ENCODE results near the gene ADCY1. TPM values are rescaled to one million over a fixed set of nuclear protein-coding genes. Genes with fewer than 3 reads are reported as not detected.

Gene ADCY1
- total RNA-seq, 2 donors from 2014 or later: 0.14 to 0.85 TPM

- Histone ChIP-seq H3K27ac (no peak overlapping the region), H3K4me1 (ENCODE audit: control insufficient read depth in 1 of 2, low read depth in 2 of 2) (no peaks in the 10 kb centered on the region), H3K36me3 (no peaks in the 10 kb centered on the region), H3K4me3 (no peak overlapping the region), H3K9me3 (no peaks in the 10 kb centered on the region), H3K27me3 (replicated peaks; ENCODE audit: insufficient read depth) (no peaks in the 10 kb centered on the region)
- no peak for ATAC-seq (ENCODE audit: insufficient number of reproducible peaks, low FRiP score, low read depth)
- DNase-seq (ENCODE audit: low spot score): no peak
- TF ChIP-seq, protein P1, sequence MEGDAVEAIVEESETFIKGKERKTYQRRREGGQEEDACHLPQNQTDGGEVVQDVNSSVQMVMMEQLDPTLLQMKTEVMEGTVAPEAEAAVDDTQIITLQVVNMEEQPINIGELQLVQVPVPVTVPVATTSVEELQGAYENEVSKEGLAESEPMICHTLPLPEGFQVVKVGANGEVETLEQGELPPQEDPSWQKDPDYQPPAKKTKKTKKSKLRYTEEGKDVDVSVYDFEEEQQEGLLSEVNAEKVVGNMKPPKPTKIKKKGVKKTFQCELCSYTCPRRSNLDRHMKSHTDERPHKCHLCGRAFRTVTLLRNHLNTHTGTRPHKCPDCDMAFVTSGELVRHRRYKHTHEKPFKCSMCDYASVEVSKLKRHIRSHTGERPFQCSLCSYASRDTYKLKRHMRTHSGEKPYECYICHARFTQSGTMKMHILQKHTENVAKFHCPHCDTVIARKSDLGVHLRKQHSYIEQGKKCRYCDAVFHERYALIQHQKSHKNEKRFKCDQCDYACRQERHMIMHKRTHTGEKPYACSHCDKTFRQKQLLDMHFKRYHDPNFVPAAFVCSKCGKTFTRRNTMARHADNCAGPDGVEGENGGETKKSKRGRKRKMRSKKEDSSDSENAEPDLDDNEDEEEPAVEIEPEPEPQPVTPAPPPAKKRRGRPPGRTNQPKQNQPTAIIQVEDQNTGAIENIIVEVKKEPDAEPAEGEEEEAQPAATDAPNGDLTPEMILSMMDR (IDR thresholded peaks at IDR 0.05): no peak
Measured at GRCh38 chr7:45681596-45682357, 107.6 kb downstream of the ADCY1 start.

- H3K27me3 ChIP-seq (replicated peaks; ENCODE audit: insufficient read depth): no peaks in the 10 kb centered on the region
- H3K9me3 ChIP-seq: no peaks in the 10 kb centered on the region
- DNase-seq (ENCODE audit: low spot score) (no peak), ATAC-seq (ENCODE audit: insufficient number of reproducible peaks, low FRiP score, low read depth) (no peak)
- TF ChIP-seq, protein P1 (IDR thresholded peaks at IDR 0.05): no peak
- no peaks in the 10 kb centered on the region for H3K36me3 ChIP-seq
- no peak overlapping the region for H3K4me3 ChIP-seq
- no peaks in the 10 kb centered on the region for H3K4me1 ChIP-seq (ENCODE audit: control insufficient read depth in 1 of 2, low read depth in 2 of 2)
- no peak overlapping the region for H3K27ac ChIP-seq
Measured at GRCh38 chr7:45682358-45682735, 108.2 kb downstream of the ADCY1 start.

DNA sequence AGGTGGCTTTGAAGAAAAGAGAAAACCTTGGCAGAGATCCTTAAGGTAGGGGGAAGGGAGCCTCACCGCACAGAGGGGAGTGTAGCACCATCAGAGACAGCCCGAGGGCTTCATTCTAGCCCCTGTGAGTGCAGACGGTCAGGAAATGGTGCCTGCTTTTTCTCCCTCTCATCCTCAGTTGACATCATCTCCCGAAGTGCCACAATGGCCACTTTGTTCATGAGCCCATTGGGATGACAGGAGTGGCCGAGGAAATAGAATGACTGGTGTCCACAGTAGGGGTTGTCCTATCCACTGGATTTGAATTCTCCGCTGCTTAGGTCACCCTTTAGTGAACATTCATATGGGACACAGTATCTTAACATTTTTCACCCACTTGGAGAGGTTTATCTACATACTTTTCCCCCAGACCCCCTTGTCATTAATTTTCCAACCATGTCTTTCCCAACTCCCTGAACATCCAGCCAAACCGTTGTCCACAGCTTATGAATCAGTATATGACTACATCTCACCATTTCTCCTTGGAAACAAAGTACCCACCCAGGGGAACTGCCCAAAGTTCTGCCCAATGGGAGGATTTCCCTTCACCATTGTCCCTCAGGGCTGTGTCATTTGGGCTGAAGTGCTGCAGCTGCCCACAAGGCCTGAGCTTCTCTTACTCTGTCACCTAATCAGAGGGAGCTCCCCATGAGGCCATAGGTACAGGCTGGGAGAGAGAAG lies 108.8 kb downstream of the ADCY1 start:
- no peak overlapping the region for H3K4me3 ChIP-seq
- H3K27me3 ChIP-seq (replicated peaks; ENCODE audit: insufficient read depth): no peaks in the 10 kb centered on the region
- ATAC-seq (ENCODE audit: insufficient number of reproducible peaks, low FRiP score, low read depth) (no peak), DNase-seq (ENCODE audit: low spot score) (no peak)
- H3K36me3 ChIP-seq: no peaks in the 10 kb centered on the region
- no peaks in the 10 kb centered on the region for H3K4me1 ChIP-seq (ENCODE audit: control insufficient read depth in 1 of 2, low read depth in 2 of 2)
- H3K9me3 ChIP-seq: no peaks in the 10 kb centered on the region
- TF ChIP-seq, protein P1 (IDR thresholded peaks at IDR 0.05): no peak
- no peak overlapping the region for H3K27ac ChIP-seq

DNA sequence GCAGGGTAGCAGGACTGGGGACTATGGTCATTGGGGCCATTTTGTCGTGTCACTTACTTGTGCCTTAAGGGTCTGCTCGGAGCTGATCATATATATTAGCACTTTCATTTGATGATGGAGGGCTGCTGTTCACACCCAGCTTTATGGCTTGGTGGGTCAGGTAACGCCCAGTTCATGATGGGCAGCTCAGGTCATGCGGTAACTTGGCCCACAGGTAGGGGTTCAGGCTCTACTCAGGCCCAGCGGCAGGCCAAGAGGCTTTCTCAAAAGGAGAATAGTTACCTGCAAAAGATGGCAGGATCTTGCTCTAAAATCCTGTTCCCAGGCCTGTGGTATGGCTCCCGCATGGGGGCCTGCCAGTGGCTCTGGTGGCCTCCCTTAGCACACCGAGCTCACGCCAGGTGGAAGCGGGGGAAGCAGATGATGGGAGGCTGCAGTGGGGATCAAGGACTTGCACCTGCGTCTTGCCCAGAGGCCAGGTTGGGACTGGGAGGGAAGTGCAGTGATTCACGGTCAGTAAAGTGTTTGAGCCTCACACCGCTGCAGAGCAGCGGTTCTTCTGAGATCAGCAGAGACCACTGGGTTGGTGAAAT lies 109.5 kb downstream of the ADCY1 start:
- ATAC-seq (ENCODE audit: insufficient number of reproducible peaks, low FRiP score, low read depth) (no peak), DNase-seq (ENCODE audit: low spot score) (no peak)
- Histone ChIP-seq H3K9me3 (no peaks in the 10 kb centered on the region), H3K4me3 (no peak overlapping the region), H3K36me3 (no peaks in the 10 kb centered on the region), H3K27me3 (replicated peaks; ENCODE audit: insufficient read depth) (no peaks in the 10 kb centered on the region), H3K4me1 (ENCODE audit: control insufficient read depth in 1 of 2, low read depth in 2 of 2) (no peaks in the 10 kb centered on the region), H3K27ac (no peak overlapping the region)
- TF ChIP-seq, protein P1 (IDR thresholded peaks at IDR 0.05): no peak

- H3K27me3 ChIP-seq (replicated peaks; ENCODE audit: insufficient read depth): no peaks in the 10 kb centered on the region
- no peak overlapping the region for H3K4me3 ChIP-seq
- TF ChIP-seq, protein P1 (IDR thresholded peaks at IDR 0.05): no peak
- no peak overlapping the region for H3K27ac ChIP-seq
- DNase-seq (ENCODE audit: low spot score): no peak
- no peaks in the 10 kb centered on the region for H3K36me3 ChIP-seq
- ATAC-seq (ENCODE audit: insufficient number of reproducible peaks, low FRiP score, low read depth): no peak
- no peaks in the 10 kb centered on the region for H3K4me1 ChIP-seq (ENCODE audit: control insufficient read depth in 1 of 2, low read depth in 2 of 2)
- no peaks in the 10 kb centered on the region for H3K9me3 ChIP-seq
Measured at GRCh38 chr7:45684910-45685618, 110.9 kb downstream of the ADCY1 start.

Measured in thoracic aorta (tissue), 2 donors.